PC-3 (cell line): ENCODE data around the gene IFIT3. TPM values are rescaled to one million over a fixed set of nuclear protein-coding genes. Genes with fewer than 3 reads are reported as not detected.

Experiments
- ATAC-seq: fragments of 200-7000 bp; cut with Tn5 transposase; 2 replicates; pipeline ENCODE4 v1.9.1; 2020; ENCODE audit warnings: mild to moderate bottlenecking, moderate library complexity
- BruUV-seq: library from RNA; stranded (reverse); fragments of 400-500 nt; replicated peaks from 2 replicates; lab custom pipeline; 2021; lab: Mats Ljungman, UMichigan
- CTCF ChIA-PET: fragments of 300-600 bp; sonication (Branson Sonifier 250); formaldehyde crosslinking; loops from one replicate; lab custom pipeline; 2022; ENCODE audit warnings: antibody characterized with exemption; lab: Charles Lee
- POLR2A ChIA-PET: fragments of 300-600 bp; sonication (Branson Sonifier 250); formaldehyde crosslinking; loops from one replicate; lab custom pipeline; 2022; ENCODE audit warnings: antibody characterized with exemption; ENCODE audit not compliant: unreplicated experiment; lab: Charles Lee
- DNase-seq: peaks from one replicate; pipeline ENCODE4 v3.0.0-alpha.2; 2015
- H2AFZ ChIP-seq: fragments of 300-600 bp; sonication (generic); 2 replicates; pipeline ENCODE4 v1.6.0; 2016; ENCODE audit warnings: antibody characterized with exemption, low read length
- H3F3A ChIP-seq: fragments of 300-600 bp; sonication (generic); one replicate; pipeline ENCODE4 v1.6.0; 2017; ENCODE audit warnings: antibody characterized with exemption, low read length, control low read depth, mild to moderate bottlenecking; ENCODE audit not compliant: unreplicated experiment
- H3K27ac ChIP-seq: fragments of 300-600 bp; sonication (generic); 2 replicates; pipeline ENCODE4 v1.5.1; 2016; ENCODE audit warnings: mild to moderate bottlenecking, low read length
- H3K27me3 ChIP-seq: fragments of 300-600 bp; sonication (generic); 2 replicates; pipeline ENCODE4 v1.6.1; 2016; ENCODE audit warnings: low read length, mixed read lengths
- H3K36me3 ChIP-seq: fragments of 300-600 bp; sonication (generic); 2 replicates; pipeline ENCODE4 v1.6.1; 2016; ENCODE audit warnings: low read depth, mixed run types, low read length, mixed read lengths
- H3K4me1 ChIP-seq: fragments of 300-600 bp; sonication (generic); 2 replicates; pipeline ENCODE4 v1.5.1; 2016; ENCODE audit warnings: low read length; ENCODE audit not compliant: insufficient read depth
- H3K4me2 ChIP-seq: fragments of 300-600 bp; sonication (generic); 2 replicates; pipeline ENCODE4 v1.6.0; 2016; ENCODE audit warnings: low read length
- H3K4me3 ChIP-seq: fragments of 300-600 bp; sonication (generic); 2 replicates; pipeline ENCODE4 v1.5.1; 2016; ENCODE audit warnings: mild to moderate bottlenecking, low read length, mixed read lengths
- H3K79me2 ChIP-seq: fragments of 300-600 bp; sonication (generic); 2 replicates; pipeline ENCODE4 v1.6.1; 2017; ENCODE audit warnings: low read length, mixed read lengths
- H3K9ac ChIP-seq: fragments of 300-600 bp; sonication (generic); 2 replicates; pipeline ENCODE4 v1.6.0; 2016; ENCODE audit warnings: mild to moderate bottlenecking, low read length
- H3K9me2 ChIP-seq: fragments of 300-600 bp; sonication (generic); replicated peaks from 2 replicates; pipeline ENCODE4 v1.6.1; 2016; ENCODE audit warnings: mixed run types, low read length, mixed read lengths
- H3K9me3 ChIP-seq: fragments of 300-600 bp; sonication (generic); 2 replicates; pipeline ENCODE4 v1.6.1; 2016; ENCODE audit warnings: low read length, mixed read lengths
- H4K20me1 ChIP-seq: fragments of 300-600 bp; sonication (generic); 2 replicates; pipeline ENCODE4 v1.6.1; 2016; ENCODE audit warnings: low read length, mixed read lengths
- CTCF ChIP-seq: fragments of 300-600 bp; sonication (generic); conservative IDR thresholded peaks from 2 replicates; pipeline ENCODE4 v1.5.1; 2017; ENCODE audit warnings: antibody characterized with exemption, low read depth, mild to moderate bottlenecking, low read length
- EZH2 ChIP-seq: fragments of 300-600 bp; sonication (generic); IDR thresholded peaks from one replicate; pipeline ENCODE4 v1.6.1; 2017; ENCODE audit warnings: antibody characterized with exemption, mild to moderate bottlenecking, low read length; ENCODE audit not compliant: unreplicated experiment
- EZH2phosphoT487 ChIP-seq: fragments of 300-600 bp; sonication (generic); IDR thresholded peaks from 2 replicates; pipeline ENCODE4 v1.6.1; 2018; ENCODE audit warnings: mild to moderate bottlenecking, antibody characterized with exemption, low read length, borderline replicate concordance
- intact Hi-C: fragments of 100-400 bp; cut with micrococcal nuclease; formaldehyde crosslinking; loops from 2 replicates; pipeline ENCODE4 v1.9.0; 2023
- total RNA-seq: library from RNA; depleted of rRNA; stranded (reverse); fragments of >200 nt; gene quantifications from 2 replicates; pipeline ENCODE4 v1.2.3, GENCODE V29; 2014

The IFIT3 gene
- total RNA-seq, 1 experiment from 2014 or later, result 5.0 TPM

GRCh38 chr10:89294721-89295239, 33.0 kb upstream of the IFIT3 start:
- no peaks in the 10 kb centered on the region for H3K9me3 ChIP-seq
- H3K4me1 ChIP-seq, result no peaks in the 10 kb centered on the region
- no TSS peak for BruUV-seq
- H3K36me3 ChIP-seq, result peaks cover 28% of the 10 kb centered on the region
- intact Hi-C loops, result no loop called here
- ATAC-seq (no peak), DNase-seq (no peak)
- H3K27ac ChIP-seq, result no peak overlapping the region
- no peaks in the 10 kb centered on the region for H3K9me2 ChIP-seq
- no peak overlapping the region for H2AFZ ChIP-seq
- no peaks in the 10 kb centered on the region for H3F3A ChIP-seq
- H3K27me3 ChIP-seq, result no peaks in the 10 kb centered on the region
- no peak for TF ChIP-seq EZH2
- no peak for TF ChIP-seq CTCF
- no peak for TF ChIP-seq EZH2phosphoT487
- no peak overlapping the region for H3K9ac ChIP-seq
- no peaks in the 10 kb centered on the region for H3K79me2 ChIP-seq
- no peak overlapping the region for H3K4me3 ChIP-seq
- CTCF ChIA-PET, result no interaction called here
- POLR2A ChIA-PET, result no interaction called here
- no peak overlapping the region for H3K4me2 ChIP-seq
- no peaks in the 10 kb centered on the region for H4K20me1 ChIP-seq

- TF ChIP-seq EZH2phosphoT487 (no peak), CTCF (no peak), EZH2 (no peak)
- Histone ChIP-seq H4K20me1 (no peaks in the 10 kb centered on the region), H3K4me3 (no peak overlapping the region), H3K9me3 (no peaks in the 10 kb centered on the region), H3K9ac (no peak overlapping the region), H3F3A (no peaks in the 10 kb centered on the region), H3K4me2 (no peak overlapping the region), H3K9me2 (no peaks in the 10 kb centered on the region), H3K27ac (no peak overlapping the region), H2AFZ (no peak overlapping the region), H3K27me3 (no peaks in the 10 kb centered on the region), H3K4me1 (no peaks in the 10 kb centered on the region), H3K79me2 (no peaks in the 10 kb centered on the region), H3K36me3 (peaks cover 28% of the 10 kb centered on the region)
- BruUV-seq, result no TSS peak
- intact Hi-C loops, result no loop called here
- DNase-seq (no peak), ATAC-seq (no peak)
- ChIA-PET POLR2A (no interaction called here), CTCF (no interaction called here)
Observed at GRCh38 chr10:89295597-89295996, 32.2 kb upstream of the IFIT3 start.

GRCh38 chr10:89296220-89296648, 31.6 kb upstream of the IFIT3 start:
- H3F3A ChIP-seq, result no peaks in the 10 kb centered on the region
- intact Hi-C loops, result no loop called here
- DNase-seq (no peak), ATAC-seq (no peak)
- no peak overlapping the region for H2AFZ ChIP-seq
- ChIA-PET POLR2A (no interaction called here), CTCF (no interaction called here)
- no peak overlapping the region for H3K9ac ChIP-seq
- no peaks in the 10 kb centered on the region for H4K20me1 ChIP-seq
- H3K4me1 ChIP-seq, result peaks cover 5% of the 10 kb centered on the region
- H3K9me2 ChIP-seq, result no peaks in the 10 kb centered on the region
- no TSS peak for BruUV-seq
- no peak overlapping the region for H3K4me2 ChIP-seq
- no peaks in the 10 kb centered on the region for H3K9me3 ChIP-seq
- H3K4me3 ChIP-seq, result no peak overlapping the region
- TF ChIP-seq EZH2phosphoT487 (no peak), EZH2 (no peak), CTCF (no peak)
- H3K36me3 ChIP-seq, result peaks cover 26% of the 10 kb centered on the region
- H3K27ac ChIP-seq, result no peak overlapping the region
- no peaks in the 10 kb centered on the region for H3K27me3 ChIP-seq
- H3K79me2 ChIP-seq, result no peaks in the 10 kb centered on the region
